ENCODE measurements around the gene SALL3. TPM values are rescaled to one million over a fixed set of nuclear protein-coding genes. Genes with fewer than 3 reads are reported as not detected.

SALL3 gene
- not detected in 2 replicates for total RNA-seq (ENCODE audit: low replicate concordance)

DNA sequence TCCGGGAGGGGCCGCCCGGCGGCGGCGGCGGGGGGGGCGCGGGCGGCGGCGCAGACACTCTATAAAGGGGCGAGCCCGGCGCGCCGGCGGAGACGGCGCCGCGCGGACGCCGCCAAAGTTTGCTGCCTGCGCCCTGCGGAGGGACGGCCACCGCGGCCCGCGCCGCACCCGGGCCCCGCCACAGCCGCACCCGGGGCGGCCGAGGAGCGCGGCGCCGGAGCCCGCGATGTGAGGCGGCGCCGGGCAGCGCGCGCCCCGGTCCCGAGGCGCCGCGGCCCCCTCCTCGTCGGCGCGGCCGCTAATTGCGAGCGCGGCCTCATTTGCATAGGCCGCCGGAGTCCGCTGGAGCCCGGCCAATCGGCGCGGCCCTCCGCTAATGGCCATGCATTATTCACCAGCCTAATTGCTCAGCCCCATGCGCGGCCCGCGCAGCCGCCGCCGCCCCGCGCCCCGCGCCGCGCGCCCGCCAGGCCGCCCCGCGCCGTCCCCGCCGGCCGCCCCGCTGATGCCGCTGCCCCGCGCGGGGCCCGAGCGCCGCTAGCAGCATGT is at the start of gene SALL3:
Gene SALL3, plus strand, starts transcription at position 89 of the 549 bp plus-strand sequence. Its CDS starts 457 bp downstream, at position 546.
- DNase-seq (ENCODE audit: low read depth): no peak
- H3K4me3 ChIP-seq (ENCODE audit: low read depth, low read length): no peak within 1 kb of the TSS
- TF ChIP-seq, protein P1, sequence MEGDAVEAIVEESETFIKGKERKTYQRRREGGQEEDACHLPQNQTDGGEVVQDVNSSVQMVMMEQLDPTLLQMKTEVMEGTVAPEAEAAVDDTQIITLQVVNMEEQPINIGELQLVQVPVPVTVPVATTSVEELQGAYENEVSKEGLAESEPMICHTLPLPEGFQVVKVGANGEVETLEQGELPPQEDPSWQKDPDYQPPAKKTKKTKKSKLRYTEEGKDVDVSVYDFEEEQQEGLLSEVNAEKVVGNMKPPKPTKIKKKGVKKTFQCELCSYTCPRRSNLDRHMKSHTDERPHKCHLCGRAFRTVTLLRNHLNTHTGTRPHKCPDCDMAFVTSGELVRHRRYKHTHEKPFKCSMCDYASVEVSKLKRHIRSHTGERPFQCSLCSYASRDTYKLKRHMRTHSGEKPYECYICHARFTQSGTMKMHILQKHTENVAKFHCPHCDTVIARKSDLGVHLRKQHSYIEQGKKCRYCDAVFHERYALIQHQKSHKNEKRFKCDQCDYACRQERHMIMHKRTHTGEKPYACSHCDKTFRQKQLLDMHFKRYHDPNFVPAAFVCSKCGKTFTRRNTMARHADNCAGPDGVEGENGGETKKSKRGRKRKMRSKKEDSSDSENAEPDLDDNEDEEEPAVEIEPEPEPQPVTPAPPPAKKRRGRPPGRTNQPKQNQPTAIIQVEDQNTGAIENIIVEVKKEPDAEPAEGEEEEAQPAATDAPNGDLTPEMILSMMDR (IDR thresholded peaks at IDR 0.05; ENCODE audit: insufficient read depth, low read length): no peak

DNA sequence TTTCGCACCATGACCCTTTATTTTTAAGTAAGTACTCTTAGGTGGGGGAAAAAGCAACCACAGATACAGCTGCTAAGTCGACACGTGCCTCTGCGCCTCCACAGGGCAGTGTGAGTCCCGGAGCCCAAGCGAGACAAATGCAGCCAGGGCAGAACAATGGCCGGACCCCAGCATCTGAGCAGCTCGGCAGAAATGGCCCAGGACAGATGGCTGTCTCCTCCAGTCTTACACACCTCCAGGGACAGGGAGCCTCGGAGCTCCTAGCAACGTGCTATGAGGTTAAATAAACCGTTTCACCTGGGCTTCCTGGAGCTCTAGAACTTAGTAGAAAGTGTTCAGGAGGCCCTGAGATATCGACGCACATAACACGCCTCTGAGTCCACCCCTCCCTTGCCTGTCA is 47.3 kb upstream of the SALL3 start:
- no peak for DNase-seq (ENCODE audit: low read depth)
- H3K4me3 ChIP-seq (ENCODE audit: low read depth, low read length): no peak overlapping the region
- TF ChIP-seq, protein P1 (IDR thresholded peaks at IDR 0.05; ENCODE audit: insufficient read depth, low read length): no peak

DNA sequence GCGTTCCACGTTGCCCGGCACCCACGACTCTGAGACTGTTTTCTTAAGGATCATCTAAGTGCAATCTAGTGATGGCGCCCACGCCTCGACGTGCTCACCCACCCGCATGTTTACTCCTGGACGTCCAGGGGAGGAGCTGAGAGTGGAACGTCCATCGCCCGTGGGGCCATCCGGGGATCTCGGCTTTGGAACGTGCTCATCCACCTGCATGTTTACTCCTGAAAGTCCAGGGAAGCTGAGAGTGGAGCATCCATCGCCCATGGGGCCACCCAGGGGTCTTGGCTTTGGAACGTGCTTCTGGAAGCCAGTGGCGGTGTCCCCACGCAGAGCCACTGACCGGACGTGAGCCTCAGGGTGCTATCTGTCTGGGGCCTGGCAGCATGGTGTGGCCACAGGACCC is 45.6 kb upstream of the SALL3 start:
- no peak overlapping the region for H3K4me3 ChIP-seq (ENCODE audit: low read depth, low read length)
- TF ChIP-seq, protein P1 (IDR thresholded peaks at IDR 0.05; ENCODE audit: insufficient read depth, low read length): no peak
- DNase-seq (ENCODE audit: low read depth): no peak

DNA sequence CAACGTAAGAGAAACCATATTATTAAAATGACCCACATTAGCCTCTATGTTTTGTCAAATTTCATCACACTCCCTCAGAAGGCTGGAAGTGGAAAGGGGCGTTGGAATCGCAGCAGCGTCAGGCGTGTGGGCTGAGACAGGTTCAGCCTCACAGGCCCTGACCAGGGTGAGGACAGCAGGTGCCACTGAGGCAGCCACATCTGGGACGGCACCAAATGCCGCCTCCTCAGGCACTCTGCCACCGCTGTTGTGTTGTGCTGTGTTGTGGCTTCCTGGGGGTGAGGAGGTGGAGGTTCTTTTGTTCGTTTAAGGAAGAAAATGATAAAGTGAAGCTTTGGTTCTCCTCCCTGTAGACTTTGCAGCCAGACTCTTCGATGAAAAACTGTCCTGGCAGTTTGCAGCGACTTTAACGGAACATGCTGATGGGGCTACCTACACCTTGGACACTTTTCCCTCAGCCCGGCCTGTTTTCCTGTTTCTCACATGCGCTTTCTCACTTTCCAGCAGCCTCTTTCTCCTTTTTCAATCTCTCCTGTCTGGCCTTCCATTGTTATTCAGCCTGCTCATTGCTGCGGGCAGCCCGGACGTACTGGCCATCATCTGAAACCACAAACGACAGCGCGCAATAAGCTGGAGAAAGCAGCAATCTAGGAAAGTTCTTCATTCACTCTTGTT is 44.9 kb upstream of the SALL3 start:
- DNase-seq (ENCODE audit: low read depth): no peak
- TF ChIP-seq, protein P1 (IDR thresholded peaks at IDR 0.05; ENCODE audit: insufficient read depth, low read length): no peak
- no peak overlapping the region for H3K4me3 ChIP-seq (ENCODE audit: low read depth, low read length)

DNA sequence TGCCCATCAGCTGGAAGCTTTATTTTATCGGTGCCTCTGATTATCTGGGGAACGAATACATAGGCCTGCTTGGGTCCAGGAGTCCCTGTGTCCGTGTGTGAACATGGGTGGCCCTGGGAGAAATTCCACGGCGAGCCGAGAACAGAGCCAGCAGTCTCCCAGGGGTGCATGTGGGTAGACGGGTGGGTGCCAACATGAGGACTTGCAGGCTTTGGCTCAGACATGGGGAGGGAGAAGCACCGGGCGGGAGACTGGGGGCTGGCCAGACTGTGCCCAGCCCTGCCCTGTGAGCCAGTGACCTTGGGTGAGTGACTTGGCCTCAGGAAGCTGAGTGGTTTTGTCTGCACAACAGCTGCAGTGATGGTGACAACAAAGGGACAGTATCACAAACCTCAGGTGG is 44.2 kb upstream of the SALL3 start:
- no peak for DNase-seq (ENCODE audit: low read depth)
- H3K4me3 ChIP-seq (ENCODE audit: low read depth, low read length): no peak overlapping the region
- TF ChIP-seq, protein P1 (IDR thresholded peaks at IDR 0.05; ENCODE audit: insufficient read depth, low read length): no peak

DNA sequence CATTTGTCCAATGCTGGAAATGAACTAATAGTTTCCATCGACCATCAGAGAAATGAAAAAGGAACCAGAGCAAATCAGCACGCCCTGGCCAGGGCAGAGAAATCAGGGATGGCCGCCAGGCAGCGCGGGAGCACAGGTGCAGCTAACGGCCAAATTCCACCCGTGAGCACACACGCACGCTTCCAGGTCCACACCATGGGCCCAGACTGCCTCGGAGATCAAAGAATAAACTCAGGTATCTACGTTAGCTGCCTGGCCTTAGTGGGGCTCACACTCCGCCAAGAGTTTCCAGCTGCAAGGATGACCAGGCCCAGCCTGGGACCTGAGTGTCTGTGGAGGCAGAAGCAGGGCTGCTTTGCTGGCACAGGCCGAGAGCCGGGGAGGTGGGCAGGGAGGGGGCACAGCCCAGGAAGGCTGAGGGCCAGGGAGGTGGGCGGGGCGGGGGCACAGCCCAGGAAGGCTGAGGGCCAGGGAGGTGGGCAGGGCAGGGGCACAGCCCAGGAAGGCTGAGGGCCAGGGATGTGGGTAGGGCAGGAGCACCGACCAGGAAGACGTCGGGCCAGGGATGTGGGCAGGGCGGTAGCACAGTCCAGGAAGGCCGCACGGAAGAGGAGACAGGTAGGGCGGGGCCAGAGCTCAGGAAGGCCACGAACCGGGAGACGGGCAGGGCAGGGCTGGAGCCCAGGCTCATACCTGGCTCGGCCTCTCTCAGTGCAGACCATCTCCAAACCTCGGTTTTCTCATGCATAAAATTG is 43.2 kb upstream of the SALL3 start:
- TF ChIP-seq, protein P1 (IDR thresholded peaks at IDR 0.05; ENCODE audit: insufficient read depth, low read length): no peak
- no peak for DNase-seq (ENCODE audit: low read depth)
- no peak overlapping the region for H3K4me3 ChIP-seq (ENCODE audit: low read depth, low read length)

All from fibroblast of the aortic adventitia (primary cell).